ENCODE data around the gene PAXX.

PAXX gene

DNA sequence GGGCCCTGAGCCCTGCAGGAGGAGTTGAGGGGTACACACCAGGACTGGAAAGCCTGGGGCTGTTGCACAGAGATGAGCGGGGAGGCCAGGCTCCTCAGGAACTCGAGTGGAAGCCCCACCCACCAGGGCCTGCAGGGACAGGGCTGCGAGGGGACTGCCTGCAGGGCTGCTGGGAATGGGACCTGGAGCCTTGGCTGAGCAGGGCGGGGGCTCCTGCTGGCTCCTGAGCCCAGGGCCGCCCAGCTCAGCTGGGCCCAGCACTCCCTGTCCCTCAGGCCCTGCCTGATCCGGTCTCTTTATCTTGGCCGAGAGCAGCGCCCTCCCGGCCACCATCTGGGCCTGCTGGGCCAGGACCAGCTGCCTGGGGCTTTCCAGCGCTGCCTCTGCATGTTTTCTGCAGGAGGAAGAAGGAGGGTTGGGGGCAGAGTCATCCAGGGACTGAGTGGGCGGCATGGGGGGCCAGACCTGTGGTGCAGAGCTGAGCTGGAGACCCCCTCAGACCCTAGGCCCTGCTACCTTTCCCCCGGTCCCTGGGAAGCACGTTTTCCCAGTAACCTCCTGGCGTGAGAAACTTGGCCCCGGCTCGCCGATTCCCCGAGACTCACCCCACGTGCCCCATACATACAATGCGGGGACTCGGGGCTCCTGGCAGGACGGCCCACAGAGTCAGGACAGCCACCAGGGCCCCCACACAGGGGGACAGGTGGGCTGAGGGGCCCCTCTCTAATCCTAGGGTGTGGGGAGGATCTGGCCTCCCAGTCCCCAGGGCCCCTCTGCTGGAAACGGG, 30.8 kb upstream of the PAXX start:
- ChIA-PET CTCF (interaction anchor here (0.6 to 3.7 kb wide), 5 partner anchors 13 to 67 kb away, joined by 3 to 16 read pairs (median 3); partner anchors contain the start of genes ABCA2, C8G and FBXW5), POLR2A (no interaction called here)
- no peak overlapping the region for H3K4me3 ChIP-seq (ENCODE audit: low read depth, low read length)
- no peak for DNase-seq (ENCODE audit: low read depth, low spot score)
- TF ChIP-seq, protein P1, sequence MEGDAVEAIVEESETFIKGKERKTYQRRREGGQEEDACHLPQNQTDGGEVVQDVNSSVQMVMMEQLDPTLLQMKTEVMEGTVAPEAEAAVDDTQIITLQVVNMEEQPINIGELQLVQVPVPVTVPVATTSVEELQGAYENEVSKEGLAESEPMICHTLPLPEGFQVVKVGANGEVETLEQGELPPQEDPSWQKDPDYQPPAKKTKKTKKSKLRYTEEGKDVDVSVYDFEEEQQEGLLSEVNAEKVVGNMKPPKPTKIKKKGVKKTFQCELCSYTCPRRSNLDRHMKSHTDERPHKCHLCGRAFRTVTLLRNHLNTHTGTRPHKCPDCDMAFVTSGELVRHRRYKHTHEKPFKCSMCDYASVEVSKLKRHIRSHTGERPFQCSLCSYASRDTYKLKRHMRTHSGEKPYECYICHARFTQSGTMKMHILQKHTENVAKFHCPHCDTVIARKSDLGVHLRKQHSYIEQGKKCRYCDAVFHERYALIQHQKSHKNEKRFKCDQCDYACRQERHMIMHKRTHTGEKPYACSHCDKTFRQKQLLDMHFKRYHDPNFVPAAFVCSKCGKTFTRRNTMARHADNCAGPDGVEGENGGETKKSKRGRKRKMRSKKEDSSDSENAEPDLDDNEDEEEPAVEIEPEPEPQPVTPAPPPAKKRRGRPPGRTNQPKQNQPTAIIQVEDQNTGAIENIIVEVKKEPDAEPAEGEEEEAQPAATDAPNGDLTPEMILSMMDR (IDR thresholded peaks at IDR 0.05; ENCODE audit: insufficient read depth, low read length, missing control alignments) = no peak

DNA sequence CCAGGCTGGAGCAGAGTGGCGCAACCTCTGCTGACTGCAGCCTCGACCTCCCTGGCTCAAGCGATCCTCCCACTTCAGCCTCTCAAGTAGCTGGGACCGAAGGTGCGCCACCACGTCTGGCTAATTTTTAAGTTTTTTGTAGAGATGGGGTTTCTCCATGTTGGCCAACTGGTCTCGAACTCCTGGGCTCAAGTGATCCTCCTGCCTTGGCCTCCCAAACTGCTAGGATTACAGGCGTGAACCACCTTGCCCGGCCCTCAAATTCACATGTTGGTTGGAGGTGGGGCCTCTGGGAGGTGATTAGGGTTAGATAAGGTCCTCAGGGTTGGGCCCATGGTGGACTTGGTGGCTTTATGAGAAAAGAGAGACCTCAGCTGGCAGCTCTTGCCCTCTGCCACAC, 30.1 kb upstream of the PAXX start:
- TF ChIP-seq, protein P1 (IDR thresholded peaks at IDR 0.05; ENCODE audit: insufficient read depth, low read length, missing control alignments) = no peak
- CTCF ChIA-PET = interaction anchor here (1.2 to 3.7 kb wide), 3 partner anchors 14 to 67 kb away, joined by 3 to 16 read pairs (median 7); partner anchors contain the start of gene ABCA2
- DNase-seq (ENCODE audit: low read depth, low spot score) = no peak
- H3K4me3 ChIP-seq (ENCODE audit: low read depth, low read length) = no peak overlapping the region
- POLR2A ChIA-PET = no interaction called here

DNA sequence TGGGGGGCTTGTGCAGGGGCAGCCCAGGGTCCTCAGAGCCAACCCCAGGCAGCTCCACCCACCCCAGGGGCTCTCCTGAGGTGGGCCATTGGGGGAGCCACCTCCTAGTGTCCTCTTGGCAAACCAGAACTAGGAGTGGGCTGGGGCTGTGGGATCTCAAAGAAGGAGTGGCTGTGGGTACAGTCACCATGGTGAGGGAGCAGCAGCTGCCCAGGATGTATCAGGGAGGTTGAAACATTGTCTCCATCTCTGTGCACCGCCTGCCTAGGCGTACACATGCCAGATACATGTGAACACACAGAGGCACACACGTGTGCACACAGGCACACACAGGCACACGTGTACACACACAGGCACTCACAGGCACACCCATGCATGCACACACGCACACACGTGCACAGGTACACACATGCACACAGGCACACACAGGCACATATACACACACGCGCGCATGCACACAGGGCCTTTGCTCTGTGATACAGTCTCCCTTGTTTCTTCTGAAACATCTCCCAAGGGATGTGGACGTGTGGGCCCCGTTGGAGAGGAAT, 29.4 kb upstream of the PAXX start:
- CTCF ChIA-PET = interaction anchor here (0.9 to 3.7 kb wide), 4 partner anchors 11 to 66 kb away, joined by 3 to 16 read pairs (median 5); partner anchors contain the start of gene ABCA2
- TF ChIP-seq, protein P1 (IDR thresholded peaks at IDR 0.05; ENCODE audit: insufficient read depth, low read length, missing control alignments) = no peak
- DNase-seq (ENCODE audit: low read depth, low spot score) = no peak
- POLR2A ChIA-PET = no interaction called here
- no peak overlapping the region for H3K4me3 ChIP-seq (ENCODE audit: low read depth, low read length)

DNA sequence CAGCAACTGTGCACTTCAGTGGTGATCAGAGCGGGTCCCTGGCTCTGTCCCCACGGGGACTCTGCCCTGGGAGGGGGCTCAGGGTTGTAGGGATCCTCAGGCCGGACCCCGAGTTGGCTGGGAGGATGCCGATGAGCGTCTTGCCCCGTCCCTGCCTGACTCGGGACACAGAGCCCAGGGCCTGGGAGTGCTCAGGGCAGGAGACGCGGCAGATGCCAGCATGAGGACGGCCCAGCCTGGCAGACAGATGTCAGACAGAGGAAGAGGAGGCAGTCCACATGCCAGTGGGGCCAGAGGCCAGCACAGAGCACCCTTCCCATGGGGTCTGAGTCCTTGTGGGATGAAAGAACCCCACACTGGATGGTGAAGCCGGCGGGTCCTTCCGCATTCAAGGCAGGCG, 28.9 kb upstream of the PAXX start:
- no peak for DNase-seq (ENCODE audit: low read depth, low spot score)
- POLR2A ChIA-PET = no interaction called here
- H3K4me3 ChIP-seq (ENCODE audit: low read depth, low read length) = no peak overlapping the region
- TF ChIP-seq, protein P1 (IDR thresholded peaks at IDR 0.05; ENCODE audit: insufficient read depth, low read length, missing control alignments) = no peak
- CTCF ChIA-PET = interaction anchor here (0.9 to 3.7 kb wide), 2 partner anchors 11 to 16 kb away, joined by 3 to 16 read pairs; no protein-coding TSS in a partner anchor

DNA sequence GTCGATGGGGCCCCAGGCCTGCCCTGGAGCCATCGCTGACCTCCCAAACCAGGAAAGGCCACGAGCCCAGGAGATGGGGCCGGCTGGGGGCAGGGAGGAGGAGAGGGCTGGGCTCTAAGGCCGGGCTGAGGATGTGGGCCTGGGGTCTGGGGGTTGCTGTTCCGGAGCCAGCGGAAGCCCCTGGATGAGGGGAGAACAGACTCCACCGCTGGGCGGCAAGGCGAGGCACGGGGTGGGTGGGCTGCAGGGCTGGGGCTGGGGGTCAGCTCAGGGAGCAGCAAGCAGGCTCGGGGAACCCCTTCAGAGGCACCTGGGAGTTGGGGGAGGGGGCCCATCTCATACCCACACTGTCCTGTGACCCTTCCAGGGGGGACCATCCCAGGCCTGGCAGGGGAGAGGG, 28.5 kb upstream of the PAXX start:
- TF ChIP-seq, protein P1 (IDR thresholded peaks at IDR 0.05; ENCODE audit: insufficient read depth, low read length, missing control alignments) = no peak
- POLR2A ChIA-PET = no interaction called here
- CTCF ChIA-PET = interaction anchor here (3.7 kb wide), 1 partner anchor 16 kb away, joined by 16 read pairs; no protein-coding TSS in a partner anchor
- DNase-seq (ENCODE audit: low read depth, low spot score) = no peak
- H3K4me3 ChIP-seq (ENCODE audit: low read depth, low read length) = no peak overlapping the region

DNA sequence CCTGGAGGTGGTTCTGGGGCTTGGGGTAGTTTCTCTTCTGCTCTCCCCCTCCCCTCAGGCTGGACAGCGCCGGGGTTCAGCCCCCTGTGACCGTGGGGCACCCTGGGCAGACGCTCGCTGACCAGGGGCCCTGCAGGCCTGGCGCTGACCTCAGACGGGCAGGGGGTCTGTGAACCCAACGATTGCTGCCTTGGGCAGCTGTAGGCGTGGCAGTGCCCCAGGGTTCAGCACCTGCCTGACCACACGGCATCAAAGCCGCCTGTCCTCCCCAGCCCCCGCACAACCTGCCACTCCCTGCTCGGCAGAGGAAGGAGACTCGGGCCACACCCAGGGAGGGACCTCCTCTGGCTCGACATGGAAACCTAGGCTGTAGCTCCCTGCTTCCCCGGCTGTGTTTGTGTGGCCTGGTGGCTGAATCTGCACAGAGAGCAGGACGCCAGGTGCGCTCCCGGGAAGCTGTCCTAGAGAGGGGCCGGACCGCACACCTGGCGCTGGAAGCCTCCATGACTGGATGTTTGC, 28.0 kb upstream of the PAXX start:
- TF ChIP-seq, protein P1 (IDR thresholded peaks at IDR 0.05; ENCODE audit: insufficient read depth, low read length, missing control alignments) = no peak
- CTCF ChIA-PET = interaction anchor here (1.1 to 3.7 kb wide), 3 partner anchors 16 to 71 kb away, joined by 3 to 16 read pairs (median 5); partner anchors contain the start of gene C8G
- POLR2A ChIA-PET = no interaction called here
- no peak overlapping the region for H3K4me3 ChIP-seq (ENCODE audit: low read depth, low read length)
- no peak for DNase-seq (ENCODE audit: low read depth, low spot score)

All from AG04449 (cell line).